GM19035 (cell line): ENCODE data around the gene NCDN.

ENCODE experiments used
- ATAC-seq: cut with Tn5 transposase; IDR thresholded peaks from one replicate; pipeline ENCODE4 v1.9.1; 2021; ENCODE audit not compliant: unreplicated experiment

The NCDN gene

DNA sequence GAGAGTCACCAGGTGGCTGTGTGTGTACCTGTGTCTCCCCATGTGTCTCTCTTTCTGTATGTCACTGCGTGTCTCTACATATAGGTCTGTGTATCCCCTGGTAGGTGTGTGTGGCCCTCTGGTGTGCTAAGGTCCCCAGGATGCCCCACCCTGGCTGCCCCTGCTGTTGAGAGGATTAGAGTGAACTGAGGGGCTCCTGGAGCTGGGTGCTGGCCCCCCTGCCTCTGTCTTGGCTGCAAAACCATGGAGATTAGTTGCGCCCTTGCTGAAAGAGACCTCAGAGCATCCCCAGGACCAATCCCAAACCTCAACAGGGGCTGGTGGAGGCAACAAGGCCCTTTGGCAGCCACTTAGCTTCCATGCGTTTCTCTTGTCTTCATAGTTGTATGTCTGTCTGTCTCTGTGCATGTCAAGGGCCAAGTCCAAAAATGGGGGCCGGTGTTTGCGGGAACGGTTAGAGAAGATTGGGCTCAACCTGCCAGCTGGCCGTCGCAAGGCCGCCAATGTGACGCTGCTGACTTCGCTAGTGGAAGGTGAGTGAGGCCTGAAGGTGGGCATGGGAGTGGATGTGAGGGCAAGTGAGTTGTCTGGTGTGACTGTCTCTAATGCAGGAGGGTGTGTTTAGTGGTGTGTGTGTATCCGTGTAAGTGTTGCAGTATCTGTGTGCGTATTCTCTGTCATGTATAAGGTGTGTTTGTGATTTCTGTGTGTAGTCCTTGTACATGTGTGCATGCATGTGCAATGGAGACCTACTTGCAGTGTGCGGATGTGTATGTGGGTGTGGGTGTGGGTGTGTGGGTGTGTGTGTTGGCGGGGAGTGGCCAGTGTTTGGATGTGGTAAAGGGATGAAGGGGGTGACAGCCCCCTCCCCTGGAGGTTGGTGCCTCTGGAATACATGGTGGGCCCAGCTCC, 32.2 kb downstream of the NCDN start:
- ATAC-seq, result no peak

DNA sequence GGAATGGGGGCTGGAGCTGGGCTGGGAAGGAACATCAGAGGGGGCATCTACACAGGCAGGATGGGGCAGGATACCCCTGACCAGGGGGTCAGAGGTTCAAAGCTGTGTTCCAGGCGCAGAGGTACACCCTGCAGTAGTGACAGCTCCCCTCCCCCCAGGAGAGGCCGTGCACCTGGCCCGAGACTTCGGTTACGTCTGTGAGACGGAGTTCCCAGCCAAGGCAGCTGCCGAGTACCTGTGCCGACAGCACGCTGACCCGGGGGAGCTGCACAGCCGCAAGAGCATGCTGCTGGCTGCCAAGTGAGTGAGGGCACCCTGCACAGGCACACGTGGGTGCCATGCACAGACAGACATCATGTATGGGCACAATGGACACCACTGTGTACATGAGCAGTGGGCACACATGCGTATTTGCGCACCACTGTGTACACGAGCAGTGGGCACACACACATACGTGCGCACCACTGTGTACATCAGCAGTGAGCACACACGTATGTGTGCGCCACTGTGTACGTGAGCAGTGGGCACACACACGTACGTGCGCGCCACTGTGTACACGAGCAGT, 33.0 kb downstream of the NCDN start:
- ATAC-seq, result no peak

DNA sequence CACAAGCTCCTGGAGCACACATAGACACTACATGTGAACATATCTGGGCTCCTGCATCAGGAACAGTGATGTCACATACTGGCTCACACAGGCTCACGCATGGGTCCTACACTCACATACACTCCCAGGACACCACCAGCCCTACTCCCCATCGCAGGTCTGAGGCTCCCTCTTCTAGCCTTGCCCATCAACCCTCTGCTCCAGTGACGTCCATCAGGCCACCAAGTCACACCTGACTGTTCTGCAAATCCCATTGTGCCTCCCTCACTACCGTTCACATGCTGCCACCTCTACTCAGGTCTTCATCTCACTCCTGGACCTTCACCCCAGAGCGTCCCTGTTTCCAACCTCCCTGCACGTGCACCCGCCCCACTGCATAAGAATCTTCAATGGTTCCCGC, 33.6 kb downstream of the NCDN start:
- ATAC-seq, result no peak

GRCh38 chr1:35592991-35593769, 35.6 kb downstream of the NCDN start:
- ATAC-seq, result no peak

DNA sequence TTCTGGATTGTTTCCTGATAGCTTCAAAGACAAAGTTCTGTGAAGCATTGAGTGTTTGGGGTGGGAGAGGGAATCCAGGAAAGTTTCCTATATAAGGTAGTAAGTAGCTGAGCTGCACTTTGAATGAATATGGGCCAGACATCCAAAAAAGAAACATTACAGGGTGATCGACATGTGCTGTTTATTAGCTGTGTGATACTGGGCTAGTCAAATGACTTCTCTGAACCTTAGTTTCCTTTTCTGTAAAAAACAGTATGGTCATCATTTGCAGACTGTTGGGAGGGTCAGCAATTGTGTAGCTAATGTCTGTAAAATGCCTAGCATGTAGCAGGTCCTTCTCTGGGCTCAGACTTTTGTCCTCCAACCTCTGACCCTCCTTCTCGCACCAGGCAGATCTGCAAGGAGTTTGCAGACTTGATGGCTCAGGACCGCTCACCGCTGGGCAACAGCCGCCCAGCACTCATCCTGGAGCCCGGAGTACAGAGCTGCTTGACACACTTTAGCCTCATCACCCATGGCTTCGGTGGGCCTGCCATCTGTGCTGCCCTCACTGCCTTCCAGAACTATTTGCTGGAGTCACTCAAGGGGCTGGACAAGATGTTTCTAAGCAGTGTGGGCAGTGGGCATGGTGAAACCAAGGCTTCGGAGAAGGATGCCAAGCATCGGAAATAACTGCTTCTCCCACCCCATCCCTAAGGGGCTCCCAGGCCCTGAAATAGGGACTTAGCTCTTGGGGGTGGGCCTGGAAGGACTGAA, 36.6 kb downstream of the NCDN start:
- ATAC-seq, result no peak

- ATAC-seq, result no peak
Observed at GRCh38 chr1:35595684-35596083, 38.1 kb downstream of the NCDN start.

- no peak for ATAC-seq
Observed at GRCh38 chr1:35597870-35598269, 40.3 kb downstream of the NCDN start.

- no peak for ATAC-seq
Observed at GRCh38 chr1:35598895-35599294, 41.3 kb downstream of the NCDN start.

- no peak for ATAC-seq
Observed at GRCh38 chr1:35599411-35599810, 41.8 kb downstream of the NCDN start.

DNA sequence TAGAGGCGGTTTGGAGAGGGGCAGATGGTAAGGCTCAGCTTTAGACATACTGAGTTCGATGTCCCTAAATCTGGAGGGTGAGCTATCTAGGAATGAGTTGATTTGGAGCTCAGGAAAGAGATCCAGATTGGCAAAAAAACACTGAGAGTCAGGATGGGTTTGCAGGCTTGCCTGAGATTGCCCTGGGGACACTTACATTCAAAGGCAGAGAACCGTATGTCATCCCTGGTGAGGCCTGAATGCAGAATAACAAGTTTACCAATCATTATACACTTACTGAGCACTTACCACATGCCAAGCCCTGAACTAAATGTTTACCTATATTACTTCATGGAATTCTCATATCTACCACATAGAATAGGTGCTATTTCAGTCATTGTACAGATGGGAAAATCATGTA, 43.0 kb downstream of the NCDN start:
- ATAC-seq, result no peak

DNA sequence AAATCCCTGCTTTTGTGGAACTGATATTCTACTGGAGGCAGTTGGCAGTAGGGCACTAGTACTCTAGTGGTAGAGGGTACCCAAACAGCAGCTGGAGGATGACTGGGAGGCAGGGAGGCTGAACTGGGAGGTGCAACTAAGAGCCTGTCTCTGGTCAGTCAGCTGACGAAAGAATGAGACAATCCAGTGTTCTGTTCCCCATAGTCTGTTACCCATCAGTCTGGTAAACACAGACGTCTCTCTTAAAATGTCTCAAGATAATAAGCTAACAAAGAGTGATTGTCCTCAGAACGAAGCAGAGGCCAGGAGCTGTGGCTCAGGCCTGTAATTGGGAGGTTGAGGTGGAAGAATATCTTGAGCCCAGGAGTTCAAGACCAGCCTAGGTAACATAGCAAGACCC, 45.9 kb downstream of the NCDN start:
- no peak for ATAC-seq

DNA sequence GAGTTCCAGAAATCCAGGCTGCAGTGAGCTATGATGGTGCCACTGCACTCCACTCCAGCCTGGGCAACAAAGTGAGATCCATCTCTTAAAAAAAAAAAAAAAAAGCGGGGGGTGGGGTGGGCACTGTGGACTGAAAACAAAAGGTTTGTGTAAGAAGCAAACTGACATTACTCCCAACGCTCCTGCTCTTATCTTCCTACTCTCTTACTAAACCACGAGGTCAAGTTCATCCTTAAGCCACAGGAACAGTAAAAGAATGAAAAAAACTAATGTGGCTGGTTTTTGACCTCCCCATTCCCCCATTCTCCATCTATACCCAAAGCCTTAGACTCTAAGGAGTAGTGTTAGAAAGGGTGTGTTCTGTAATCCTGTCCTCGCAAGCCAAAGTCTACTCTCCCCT, 46.3 kb downstream of the NCDN start:
- ATAC-seq, result no peak

DNA sequence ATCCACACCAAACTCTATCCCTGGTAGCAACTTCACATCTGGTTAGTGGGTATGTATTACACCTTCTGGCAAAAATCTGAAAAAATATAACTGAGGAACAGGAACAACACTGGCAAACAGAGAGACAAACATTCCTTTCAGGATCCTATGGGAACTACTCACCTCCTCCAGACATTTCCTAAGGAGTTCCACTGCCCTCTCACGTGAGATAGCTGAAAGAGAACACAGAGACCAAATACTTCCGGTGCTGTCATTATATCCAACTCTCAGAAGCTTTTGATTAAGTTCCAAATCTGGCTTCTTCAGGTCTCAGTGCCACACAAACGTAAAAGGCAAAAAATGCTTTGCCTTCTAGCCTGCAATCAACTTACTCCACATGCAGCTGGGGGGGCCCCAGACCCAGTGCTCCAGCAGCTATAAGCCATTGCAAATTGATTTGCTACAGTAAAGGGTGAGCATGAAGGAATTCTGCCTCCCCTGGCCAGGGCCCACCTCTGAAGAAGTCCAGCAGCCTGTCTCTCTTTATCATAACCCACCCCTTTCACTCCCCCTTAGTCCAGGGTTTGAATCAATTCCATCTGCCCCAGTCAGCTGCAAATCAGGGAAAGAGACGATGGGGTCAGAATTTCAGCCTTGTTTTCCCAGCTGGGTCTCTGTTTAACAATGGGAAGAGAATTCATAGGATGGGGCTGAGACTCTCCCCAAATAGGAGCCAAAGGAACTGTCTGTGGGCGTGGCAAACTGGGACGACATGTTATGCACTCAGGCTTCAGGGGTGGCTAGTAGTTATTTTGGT, 47.7 kb downstream of the NCDN start:
- ATAC-seq, result no peak

GRCh38 chr1:35605867-35606182, 48.2 kb downstream of the NCDN start:
- no peak for ATAC-seq

DNA sequence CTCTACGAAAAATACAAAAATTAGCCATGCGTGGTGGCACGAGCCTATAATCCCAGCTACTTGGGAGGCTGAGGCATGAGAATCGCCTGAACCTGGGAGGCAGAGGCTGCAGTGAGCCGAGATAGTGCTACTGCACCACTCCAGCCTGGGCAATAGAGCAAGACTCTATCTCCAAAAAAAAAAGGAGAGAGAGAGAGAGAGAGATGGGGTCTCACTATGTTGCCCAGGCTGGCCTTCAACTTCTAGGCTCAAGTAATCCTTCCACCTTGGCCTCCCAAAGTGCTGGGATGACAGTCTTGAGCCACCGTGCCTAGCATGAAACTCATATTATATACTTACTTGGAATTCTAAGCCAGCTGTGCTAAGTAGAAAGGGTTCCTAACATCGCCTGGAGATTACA, 54.1 kb downstream of the NCDN start:
- no peak for ATAC-seq

- no peak for ATAC-seq
Observed at GRCh38 chr1:35615440-35615839, 57.8 kb downstream of the NCDN start.
